GM23248 (cell line): ENCODE results near the gene APLP2.

Experiments used
- EZH2 ChIP-seq: fragments of 200-600 bp; sonication (generic); IDR thresholded peaks from 2 replicates; pipeline ENCODE4 v1.6.1; 2018; ENCODE audit warnings: antibody characterized with exemption, mild to moderate bottlenecking; ENCODE audit not compliant: insufficient read depth, poor library complexity, severe bottlenecking
- EZH2phosphoT487 ChIP-seq: fragments of 200-600 bp; sonication (generic); IDR thresholded peaks from 2 replicates; pipeline ENCODE4 v1.6.1; 2018; ENCODE audit warnings: antibody characterized with exemption, moderate library complexity, mild to moderate bottlenecking, low read depth; ENCODE audit not compliant: insufficient read depth

DNA sequence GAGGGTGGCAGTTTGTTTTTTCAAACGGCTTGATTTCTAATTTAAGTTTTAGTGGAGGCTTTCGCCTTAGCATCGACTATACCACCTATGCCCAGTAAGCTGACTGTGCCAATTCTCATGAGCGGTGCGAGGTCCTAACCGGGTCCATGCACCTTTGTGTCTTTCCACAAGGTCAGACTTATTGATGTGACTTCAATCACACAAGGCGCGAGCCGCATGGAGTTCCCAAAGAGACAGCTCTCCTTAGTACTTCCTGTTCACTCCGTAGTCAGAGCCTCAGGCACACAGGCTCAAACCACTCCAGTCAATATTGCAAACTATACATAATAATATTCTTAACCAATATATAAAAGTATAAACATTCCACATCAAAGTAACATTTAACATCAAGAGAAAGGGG is 108.1 kb downstream of the APLP2 start:
- TF ChIP-seq EZH2 (no peak), EZH2phosphoT487 (no peak)
